Lung (tissue), 12 donors: ENCODE measurements around the gene GRB14. TPM values are rescaled to one million over a fixed set of nuclear protein-coding genes. Genes with fewer than 3 reads are reported as not detected.

ENCODE experiments used
- ATAC-seq: fragments of 200-7000 bp; cut with Tn5 transposase; one replicate; pipeline ENCODE4 v1.9.1; 2020; ENCODE audit warnings: moderate number of reproducible peaks; ENCODE audit not compliant: insufficient read depth, low FRiP score
- DNase-seq, 3 donors: peaks; one replicate each; pipeline ENCODE4 v3.0.0-alpha.2; 2013 to 2017
- H3K27ac ChIP-seq, 2 donors: one replicate each; pipeline ENCODE4 v1.5.1; 2013; ENCODE audit warnings: mild to moderate bottlenecking in 2 of 2, moderate library complexity in 2 of 2, control low read depth in 1 of 2, inconsistent platforms in 1 of 2, low read depth in 1 of 2, low read length in 1 of 2
- H3K27me3 ChIP-seq, 3 donors: one replicate each; pipeline ENCODE4 v1.5.1; 2013; ENCODE audit warnings: low read length in 2 of 3; ENCODE audit not compliant: control insufficient read depth in 3 of 3, insufficient read depth in 3 of 3
- H3K36me3 ChIP-seq, 4 donors: one replicate each; pipeline ENCODE4 v1.5.1; 2013; ENCODE audit warnings: low read length in 4 of 4, mild to moderate bottlenecking in 1 of 4, moderate library complexity in 1 of 4; ENCODE audit not compliant: control insufficient read depth in 4 of 4, insufficient read depth in 4 of 4
- H3K4me1 ChIP-seq, 5 donors: one replicate each; pipeline ENCODE4 v1.5.1; 2013; ENCODE audit warnings: low read length in 5 of 5, mild to moderate bottlenecking in 2 of 5, moderate library complexity in 1 of 5; ENCODE audit not compliant: control insufficient read depth in 5 of 5, insufficient read depth in 5 of 5
- H3K4me3 ChIP-seq: one replicate; pipeline ENCODE4 v1.5.1; 2013; ENCODE audit warnings: mild to moderate bottlenecking, control low read depth, moderate library complexity
- H3K9ac ChIP-seq, 2 donors: one replicate each; pipeline ENCODE4 v1.5.1; 2013; ENCODE audit warnings: low read length in 2 of 2, control low read depth in 1 of 2; ENCODE audit not compliant: insufficient read depth in 1 of 2
- H3K9me3 ChIP-seq, 4 donors: one replicate each; pipeline ENCODE4 v1.5.1; 2013; ENCODE audit warnings: low read length in 3 of 4, mild to moderate bottlenecking in 1 of 4, moderate library complexity in 1 of 4; ENCODE audit not compliant: control insufficient read depth in 4 of 4, insufficient read depth in 3 of 4
- CTCF ChIP-seq: IDR thresholded peaks from 2 replicates; pipeline ENCODE4 v1.5.1; 2012; ENCODE audit warnings: mild to moderate bottlenecking; ENCODE audit errors: control extremely low read depth, extremely low read depth
- WGBS, 2 donors: extraction: QIAGEN DNeasy Blood & Tissue Kit; methylation state at CpG; one replicate each; pipeline ENCODE4 v1.1.7; 2013; 5-methylcytosine and 5-hydroxymethylcytosine counted together
- polyA plus RNA-seq, 2 donors: library from polyadenylated mRNA; stranded (reverse); fragments of 200-250 nt; gene quantifications; one replicate each; pipeline ENCODE4 v1.2.1, GENCODE V29; 2013
- total RNA-seq, 2 donors: library from RNA; depleted of rRNA in 1 of 2; stranded (reverse); fragments of >200 nt in 1 of 2; gene quantifications; one replicate each; pipeline ENCODE4 v1.2.1, GENCODE V29; 2014 to 2021
- donor health status: control.
- donor health status: control.
- donor health status: Bipolar disorder and iron deficiency.
- donor health status: healthy.
- donor health status: DM: yes; HTN: yes; CAD: no.

GRB14 gene
- total and polyA plus RNA-seq, 4 donors, result 1.1 to 20.2 (median 5.2) TPM

- no peaks in the 10 kb centered on the region for H3K27me3 ChIP-seq
- ATAC-seq, result no peak
- no peaks in the 10 kb centered on the region for H3K36me3 ChIP-seq
- H3K27ac ChIP-seq, result no peak overlapping the region
- no peak overlapping the region for H3K9ac ChIP-seq
- no peaks in the 10 kb centered on the region for H3K9me3 ChIP-seq
- no peak overlapping the region for H3K4me3 ChIP-seq
- no peak for DNase-seq
- TF ChIP-seq CTCF, result no peak
- no peaks in the 10 kb centered on the region for H3K4me1 ChIP-seq
Measured at GRCh38 chr2:164664070-164664469, 42.8 kb upstream of the GRB14 start.

- no peak overlapping the region for H3K4me3 ChIP-seq
- DNase-seq (no peak), ATAC-seq (no peak)
- TF ChIP-seq CTCF, result no peak
- H3K36me3 ChIP-seq, result no peaks in the 10 kb centered on the region
- H3K9me3 ChIP-seq, result no peaks in the 10 kb centered on the region
- 80 to 95% methylated on average over 1 of the region's 1 CpG for WGBS, 2 donors
- H3K4me1 ChIP-seq, result no peaks in the 10 kb centered on the region
- no peak overlapping the region for H3K9ac ChIP-seq
- no peaks in the 10 kb centered on the region for H3K27me3 ChIP-seq
- no peak overlapping the region for H3K27ac ChIP-seq
Measured at GRCh38 chr2:164662868-164663631, 41.8 kb upstream of the GRB14 start.

GRCh38 chr2:164662066-164662465 lies 40.8 kb upstream of the GRB14 start:
- Histone ChIP-seq H3K36me3 (peaks cover 0 to 3% (median 0%) of the 10 kb centered on the region in 4 donors), H3K9ac (no peak overlapping the region), H3K4me1 (no peaks in the 10 kb centered on the region), H3K27me3 (no peaks in the 10 kb centered on the region), H3K27ac (no peak overlapping the region), H3K4me3 (no peak overlapping the region), H3K9me3 (no peaks in the 10 kb centered on the region)
- 59 to 81% methylated on average over 1 of the region's 1 CpG for WGBS, 2 donors
- ATAC-seq (no peak), DNase-seq (peak in 1 of 3 donors; percentile 2)
- TF ChIP-seq CTCF, result no peak

GRCh38 chr2:164661349-164661748 lies 40.1 kb upstream of the GRB14 start:
- H3K27me3 ChIP-seq, result no peaks in the 10 kb centered on the region
- no peak overlapping the region for H3K27ac ChIP-seq
- no peaks in the 10 kb centered on the region for H3K4me1 ChIP-seq
- no peaks in the 10 kb centered on the region for H3K9me3 ChIP-seq
- H3K9ac ChIP-seq, result no peak overlapping the region
- H3K36me3 ChIP-seq, result peaks cover 0 to 8% (median 0%) of the 10 kb centered on the region in 4 donors
- TF ChIP-seq CTCF, result no peak
- DNase-seq (no peak), ATAC-seq (no peak)
- H3K4me3 ChIP-seq, result no peak overlapping the region
